PC-3 (cell line): ENCODE measurements around the gene DNM1. TPM values are rescaled to one million over a fixed set of nuclear protein-coding genes. Genes with fewer than 3 reads are reported as not detected.

Experiments used
- ATAC-seq: fragments of 200-7000 bp; cut with Tn5 transposase; 2 replicates; pipeline ENCODE4 v1.9.1; 2020; ENCODE audit warnings: mild to moderate bottlenecking, moderate library complexity
- BruUV-seq: library from RNA; stranded (reverse); fragments of 400-500 nt; replicated peaks from 2 replicates; lab custom pipeline; 2021; lab: Mats Ljungman, UMichigan
- CTCF ChIA-PET: fragments of 300-600 bp; sonication (Branson Sonifier 250); formaldehyde crosslinking; loops from one replicate; lab custom pipeline; 2022; ENCODE audit warnings: antibody characterized with exemption; lab: Charles Lee
- POLR2A ChIA-PET: fragments of 300-600 bp; sonication (Branson Sonifier 250); formaldehyde crosslinking; loops from one replicate; lab custom pipeline; 2022; ENCODE audit warnings: antibody characterized with exemption; ENCODE audit not compliant: unreplicated experiment; lab: Charles Lee
- DNase-seq: peaks from one replicate; pipeline ENCODE4 v3.0.0-alpha.2; 2015
- H2AFZ ChIP-seq: fragments of 300-600 bp; sonication (generic); 2 replicates; pipeline ENCODE4 v1.6.0; 2016; ENCODE audit warnings: antibody characterized with exemption, low read length
- H3F3A ChIP-seq: fragments of 300-600 bp; sonication (generic); one replicate; pipeline ENCODE4 v1.6.0; 2017; ENCODE audit warnings: antibody characterized with exemption, low read length, control low read depth, mild to moderate bottlenecking; ENCODE audit not compliant: unreplicated experiment
- H3K27ac ChIP-seq: fragments of 300-600 bp; sonication (generic); 2 replicates; pipeline ENCODE4 v1.5.1; 2016; ENCODE audit warnings: mild to moderate bottlenecking, low read length
- H3K27me3 ChIP-seq: fragments of 300-600 bp; sonication (generic); 2 replicates; pipeline ENCODE4 v1.6.1; 2016; ENCODE audit warnings: low read length, mixed read lengths
- H3K36me3 ChIP-seq: fragments of 300-600 bp; sonication (generic); 2 replicates; pipeline ENCODE4 v1.6.1; 2016; ENCODE audit warnings: low read depth, mixed run types, low read length, mixed read lengths
- H3K4me1 ChIP-seq: fragments of 300-600 bp; sonication (generic); 2 replicates; pipeline ENCODE4 v1.5.1; 2016; ENCODE audit warnings: low read length; ENCODE audit not compliant: insufficient read depth
- H3K4me2 ChIP-seq: fragments of 300-600 bp; sonication (generic); 2 replicates; pipeline ENCODE4 v1.6.0; 2016; ENCODE audit warnings: low read length
- H3K4me3 ChIP-seq: fragments of 300-600 bp; sonication (generic); 2 replicates; pipeline ENCODE4 v1.5.1; 2016; ENCODE audit warnings: mild to moderate bottlenecking, low read length, mixed read lengths
- H3K79me2 ChIP-seq: fragments of 300-600 bp; sonication (generic); 2 replicates; pipeline ENCODE4 v1.6.1; 2017; ENCODE audit warnings: low read length, mixed read lengths
- H3K9ac ChIP-seq: fragments of 300-600 bp; sonication (generic); 2 replicates; pipeline ENCODE4 v1.6.0; 2016; ENCODE audit warnings: mild to moderate bottlenecking, low read length
- H3K9me2 ChIP-seq: fragments of 300-600 bp; sonication (generic); replicated peaks from 2 replicates; pipeline ENCODE4 v1.6.1; 2016; ENCODE audit warnings: mixed run types, low read length, mixed read lengths
- H3K9me3 ChIP-seq: fragments of 300-600 bp; sonication (generic); 2 replicates; pipeline ENCODE4 v1.6.1; 2016; ENCODE audit warnings: low read length, mixed read lengths
- H4K20me1 ChIP-seq: fragments of 300-600 bp; sonication (generic); 2 replicates; pipeline ENCODE4 v1.6.1; 2016; ENCODE audit warnings: low read length, mixed read lengths
- CTCF ChIP-seq: fragments of 300-600 bp; sonication (generic); conservative IDR thresholded peaks from 2 replicates; pipeline ENCODE4 v1.5.1; 2017; ENCODE audit warnings: antibody characterized with exemption, low read depth, mild to moderate bottlenecking, low read length
- EZH2 ChIP-seq: fragments of 300-600 bp; sonication (generic); IDR thresholded peaks from one replicate; pipeline ENCODE4 v1.6.1; 2017; ENCODE audit warnings: antibody characterized with exemption, mild to moderate bottlenecking, low read length; ENCODE audit not compliant: unreplicated experiment
- EZH2phosphoT487 ChIP-seq: fragments of 300-600 bp; sonication (generic); IDR thresholded peaks from 2 replicates; pipeline ENCODE4 v1.6.1; 2018; ENCODE audit warnings: mild to moderate bottlenecking, antibody characterized with exemption, low read length, borderline replicate concordance
- intact Hi-C: fragments of 100-400 bp; cut with micrococcal nuclease; formaldehyde crosslinking; loops from 2 replicates; pipeline ENCODE4 v1.9.0; 2023
- total RNA-seq: library from RNA; depleted of rRNA; stranded (reverse); fragments of >200 nt; gene quantifications from 2 replicates; pipeline ENCODE4 v1.2.3, GENCODE V29; 2014

Gene DNM1
- total RNA-seq, 1 experiment from 2014 or later: 24.1 TPM

- Histone ChIP-seq H3K27me3 (no peaks in the 10 kb centered on the region), H3K9me3 (no peaks in the 10 kb centered on the region), H2AFZ (no peak overlapping the region), H3K4me3 (no peak overlapping the region), H3F3A (no peaks in the 10 kb centered on the region), H3K27ac (no peak overlapping the region), H4K20me1 (no peaks in the 10 kb centered on the region), H3K4me1 (peaks cover 7% of the 10 kb centered on the region), H3K36me3 (no peaks in the 10 kb centered on the region), H3K79me2 (peaks cover 7% of the 10 kb centered on the region), H3K9ac (no peak overlapping the region), H3K4me2 (no peak overlapping the region), H3K9me2 (no peaks in the 10 kb centered on the region)
- BruUV-seq: no TSS peak
- DNase-seq: no peak
- no peak for ATAC-seq
- CTCF ChIA-PET: no interaction called here
- POLR2A ChIA-PET: no interaction called here
- TF ChIP-seq EZH2phosphoT487 (no peak), EZH2 (no peak), CTCF (no peak)
- intact Hi-C loops: no loop called here
Observed at GRCh38 chr9:128155736-128156500, 47.3 kb upstream of the DNM1 start.

GRCh38 chr9:128159522-128159783 lies 43.7 kb upstream of the DNM1 start:
- peak overlapping the region; percentile 63 for H3K27ac ChIP-seq
- H3K79me2 ChIP-seq: peaks cover 22% of the 10 kb centered on the region
- intact Hi-C loops: no loop called here
- no peak for ATAC-seq
- BruUV-seq: TSS peak; percentile 96
- TF ChIP-seq EZH2 (no peak), EZH2phosphoT487 (no peak), CTCF (no peak)
- CTCF ChIA-PET: no interaction called here
- H4K20me1 ChIP-seq: no peaks in the 10 kb centered on the region
- POLR2A ChIA-PET: interaction anchor here (0.6 kb wide), 2 partner anchors 31 to 518 kb away, joined by 3 to 4 read pairs; no protein-coding TSS in a partner anchor
- H3K4me1 ChIP-seq: peaks cover 19% of the 10 kb centered on the region
- no peaks in the 10 kb centered on the region for H3F3A ChIP-seq
- H3K4me2 ChIP-seq: peak overlapping the region; percentile 87
- DNase-seq: no peak
- peak overlapping the region; percentile 63 for H3K4me3 ChIP-seq
- H3K27me3 ChIP-seq: no peaks in the 10 kb centered on the region
- peaks cover 4% of the 10 kb centered on the region; the same call in 1 of the 2 replicates for H3K36me3 ChIP-seq
- H3K9me3 ChIP-seq: no peaks in the 10 kb centered on the region
- H2AFZ ChIP-seq: peak overlapping the region; percentile 76
- H3K9ac ChIP-seq: peak overlapping the region; percentile 60
- no peaks in the 10 kb centered on the region for H3K9me2 ChIP-seq
